ENCODE data around the gene CNOT3.

The CNOT3 gene

GRCh38 chr19:54123682-54124081 is 13.9 kb upstream of the CNOT3 start:
- CTCF ChIA-PET: no interaction called here
- no peak for TF ChIP-seq ARNT (IDR thresholded peaks at IDR 0.05)
- no peak for TF ChIP-seq HDGF (IDR thresholded peaks at IDR 0.05; ENCODE audit: borderline replicate concordance)
- no peak for TF ChIP-seq L3MBTL2 (conservative IDR thresholded peaks at IDR 0.05)
- no peak for TF ChIP-seq BHLHE40 (IDR thresholded peaks at IDR 0.05; ENCODE audit: borderline replicate concordance)
- TF ChIP-seq LEF1 (IDR thresholded peaks at IDR 0.05; ENCODE audit: borderline replicate concordance): no peak
- TF ChIP-seq ELF4 (IDR thresholded peaks at IDR 0.05): no peak
- no peak for TF ChIP-seq SUZ12 (IDR thresholded peaks at IDR 0.05)
- TF ChIP-seq TARDBP (IDR thresholded peaks at IDR 0.05): no peak
- TF ChIP-seq NFRKB (IDR thresholded peaks at IDR 0.05): no peak
- no peak for DNase-seq (ENCODE audit: extremely low spot score)
- POLR2A ChIA-PET: interaction anchor here (0.8 to 0.9 kb wide), 3 partner anchors 14 to 189 kb away, joined by 3 read pairs; partner anchors contain the start of genes CNOT3 and LILRA5

GRCh38 chr19:54124393-54124792 is 13.2 kb upstream of the CNOT3 start:
- CTCF ChIA-PET: no interaction called here
- TF ChIP-seq SP1 (IDR thresholded peaks at IDR 0.05) (no peak), HDGF (IDR thresholded peaks at IDR 0.05; ENCODE audit: borderline replicate concordance) (no peak), FOXK2 (IDR thresholded peaks at IDR 0.05) (no peak), FOXA1 (IDR thresholded peaks at IDR 0.05) (no peak), PKNOX1 (IDR thresholded peaks at IDR 0.05) (no peak), NFRKB (IDR thresholded peaks at IDR 0.05) (no peak), TARDBP (IDR thresholded peaks at IDR 0.05) (no peak), SUZ12 (IDR thresholded peaks at IDR 0.05) (no peak), LEF1 (IDR thresholded peaks at IDR 0.05; ENCODE audit: borderline replicate concordance) (no peak), ARNT (IDR thresholded peaks at IDR 0.05) (no peak), CTBP1 (IDR thresholded peaks at IDR 0.05; ENCODE audit: borderline replicate concordance) (no peak), ZNF384 (IDR thresholded peaks at IDR 0.05) (no peak), FOXM1 (IDR thresholded peaks at IDR 0.05; ENCODE audit: borderline replicate concordance) (no peak)
- POLR2A ChIA-PET: interaction anchor here (0.8 to 0.9 kb wide), 2 partner anchors 8 to 15 kb away, joined by 3 read pairs; no protein-coding TSS in a partner anchor

GRCh38 chr19:54125713-54126112 is 11.8 kb upstream of the CNOT3 start:
- no peak for DNase-seq (ENCODE audit: extremely low spot score)
- POLR2A ChIA-PET: interaction anchor here (1.2 to 2.0 kb wide), 2 partner anchors 10 to 11 kb away, joined by 3 to 5 read pairs; partner anchors contain the start of genes CNOT3, PRPF31 and TFPT
- TF ChIP-seq FOXK2 (IDR thresholded peaks at IDR 0.05) (no peak), ARNT (IDR thresholded peaks at IDR 0.05) (no peak), HDGF (IDR thresholded peaks at IDR 0.05; ENCODE audit: borderline replicate concordance) (no peak), BHLHE40 (IDR thresholded peaks at IDR 0.05; ENCODE audit: borderline replicate concordance) (no peak), NFRKB (IDR thresholded peaks at IDR 0.05) (no peak), FOXM1 (IDR thresholded peaks at IDR 0.05; ENCODE audit: borderline replicate concordance) (no peak), L3MBTL2 (conservative IDR thresholded peaks at IDR 0.05) (no peak), FOXA1 (IDR thresholded peaks at IDR 0.05) (no peak), TARDBP (IDR thresholded peaks at IDR 0.05) (no peak), ELF4 (IDR thresholded peaks at IDR 0.05) (no peak), LEF1 (IDR thresholded peaks at IDR 0.05; ENCODE audit: borderline replicate concordance) (no peak), ZNF384 (IDR thresholded peaks at IDR 0.05) (no peak), PKNOX1 (IDR thresholded peaks at IDR 0.05) (no peak), SUZ12 (IDR thresholded peaks at IDR 0.05) (no peak), SP1 (IDR thresholded peaks at IDR 0.05) (no peak), CTBP1 (IDR thresholded peaks at IDR 0.05; ENCODE audit: borderline replicate concordance) (no peak)
- CTCF ChIA-PET: no interaction called here

More at GRCh38 chr19:54124393-54124792, 13.2 kb upstream of the CNOT3 start:
- no peak for DNase-seq (ENCODE audit: extremely low spot score)

GRCh38 chr19:54127688-54128440 is 9.7 kb upstream of the CNOT3 start:
- POLR2A ChIA-PET: interaction anchor here (2.0 kb wide), 1 partner anchor 9 kb away, joined by 5 read pairs; the partner anchor contains the start of gene CNOT3
- CTCF ChIA-PET: no interaction called here
- no peak for TF ChIP-seq SP1 (IDR thresholded peaks at IDR 0.05)
- no peak for TF ChIP-seq ARNT (IDR thresholded peaks at IDR 0.05)
- no peak for TF ChIP-seq L3MBTL2 (conservative IDR thresholded peaks at IDR 0.05)
- no peak for TF ChIP-seq LEF1 (IDR thresholded peaks at IDR 0.05; ENCODE audit: borderline replicate concordance)
- no peak for TF ChIP-seq ZNF384 (IDR thresholded peaks at IDR 0.05)
- TF ChIP-seq NFRKB (IDR thresholded peaks at IDR 0.05): no peak
- no peak for TF ChIP-seq ELF4 (IDR thresholded peaks at IDR 0.05)
- no peak for TF ChIP-seq HDGF (IDR thresholded peaks at IDR 0.05; ENCODE audit: borderline replicate concordance)
- no peak for TF ChIP-seq TARDBP (IDR thresholded peaks at IDR 0.05)
- no peak for TF ChIP-seq CTBP1 (IDR thresholded peaks at IDR 0.05; ENCODE audit: borderline replicate concordance)
- no peak for DNase-seq (ENCODE audit: extremely low spot score)

GRCh38 chr19:54128441-54128725 is 9.2 kb upstream of the CNOT3 start:
- ChIA-PET POLR2A (no interaction called here), CTCF (no interaction called here)
- DNase-seq (ENCODE audit: extremely low spot score): no peak
- TF ChIP-seq HDGF (IDR thresholded peaks at IDR 0.05; ENCODE audit: borderline replicate concordance) (no peak), FOXA1 (IDR thresholded peaks at IDR 0.05) (no peak), SP1 (IDR thresholded peaks at IDR 0.05) (no peak), TARDBP (IDR thresholded peaks at IDR 0.05) (no peak), LEF1 (IDR thresholded peaks at IDR 0.05; ENCODE audit: borderline replicate concordance) (no peak), L3MBTL2 (conservative IDR thresholded peaks at IDR 0.05) (no peak), PKNOX1 (IDR thresholded peaks at IDR 0.05) (no peak), SUZ12 (IDR thresholded peaks at IDR 0.05) (no peak), ARNT (IDR thresholded peaks at IDR 0.05) (no peak), ZNF384 (IDR thresholded peaks at IDR 0.05) (no peak), BHLHE40 (IDR thresholded peaks at IDR 0.05; ENCODE audit: borderline replicate concordance) (no peak), NFRKB (IDR thresholded peaks at IDR 0.05) (no peak), CTBP1 (IDR thresholded peaks at IDR 0.05; ENCODE audit: borderline replicate concordance) (no peak), FOXM1 (IDR thresholded peaks at IDR 0.05; ENCODE audit: borderline replicate concordance) (no peak), ELF4 (IDR thresholded peaks at IDR 0.05) (no peak)

Data from HEK293T (cell line).